HL-60/S4 (cell line): Measurements from ENCODE around the gene LPXN.

ENCODE experiments used
- in situ Hi-C: fragments of 300-500 bp; cut with MboI; formaldehyde crosslinking; loops from 2 replicates; pipeline ENCODE4 v1.14.3; 2022; ENCODE audit warnings: low sequenced_read_pairs

Gene LPXN

DNA sequence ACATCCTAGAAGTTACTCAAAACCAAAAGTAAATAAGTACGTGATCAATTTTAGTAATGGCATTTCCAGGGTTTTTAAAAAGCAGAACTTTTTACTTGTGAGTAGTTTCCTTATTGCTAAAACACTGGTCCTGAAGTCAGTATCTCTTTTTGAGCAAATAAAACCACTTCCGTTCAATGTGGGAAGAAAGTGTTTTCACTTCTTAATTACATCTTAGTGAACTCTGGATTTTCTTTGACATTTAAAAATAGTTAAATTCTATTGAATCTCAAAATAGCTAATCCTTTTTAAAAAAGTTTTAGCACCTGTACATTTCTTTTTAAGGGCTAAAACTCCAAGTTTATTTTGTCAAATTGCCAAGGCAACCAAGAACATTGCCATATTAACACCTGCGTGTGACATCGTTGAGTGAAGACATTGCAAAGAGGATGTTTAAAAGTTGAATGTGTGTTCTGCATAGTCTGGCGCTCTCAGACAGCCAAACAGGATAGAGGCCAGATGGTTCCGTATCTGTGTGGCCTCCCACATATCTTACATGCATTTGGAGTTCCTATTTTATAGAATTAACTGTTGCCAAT lies 50.5 kb downstream of the LPXN start:
- in situ Hi-C loops: no loop called here

DNA sequence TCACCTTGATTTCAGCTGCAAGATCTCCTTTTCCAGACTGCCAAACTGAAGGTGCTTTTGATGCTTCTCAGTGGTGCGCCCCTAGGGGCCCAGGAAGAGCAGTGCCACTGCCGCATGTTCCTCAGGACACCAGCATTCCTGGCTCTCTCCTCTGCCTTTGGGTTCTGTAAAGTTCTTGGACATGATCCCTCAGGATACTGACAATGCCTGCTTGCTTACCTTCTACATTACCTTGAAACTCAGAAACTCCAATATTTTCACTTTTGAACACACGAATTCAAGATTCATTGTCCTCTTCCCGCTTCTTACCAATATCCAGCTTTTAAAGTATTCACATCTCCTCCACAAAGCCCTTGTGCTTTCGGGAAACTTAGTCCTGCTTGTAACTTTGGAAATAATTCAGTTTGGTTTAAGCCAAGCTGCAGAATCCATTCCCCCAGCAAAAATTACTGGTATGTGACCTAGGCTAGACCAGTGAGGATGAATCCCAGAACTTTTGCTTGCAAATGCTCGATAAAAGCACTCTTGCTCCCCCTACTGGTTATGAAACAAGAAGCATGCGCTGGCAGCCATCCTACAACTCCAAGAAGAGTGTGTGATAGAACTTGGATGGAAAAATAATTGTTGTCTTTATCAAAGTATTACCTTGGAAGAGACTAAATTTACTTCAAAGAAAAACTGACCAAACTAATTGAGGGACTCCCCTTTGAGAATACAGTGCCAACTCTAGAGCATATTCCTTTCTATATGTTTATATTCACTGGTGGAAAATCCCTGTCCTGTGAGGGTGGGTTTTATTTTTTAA lies 51.2 kb downstream of the LPXN start:
- in situ Hi-C loops: loop anchor here (25.0 kb wide), 1 partner anchor 937 kb away; the partner anchor contains the start of gene SERPING1

DNA sequence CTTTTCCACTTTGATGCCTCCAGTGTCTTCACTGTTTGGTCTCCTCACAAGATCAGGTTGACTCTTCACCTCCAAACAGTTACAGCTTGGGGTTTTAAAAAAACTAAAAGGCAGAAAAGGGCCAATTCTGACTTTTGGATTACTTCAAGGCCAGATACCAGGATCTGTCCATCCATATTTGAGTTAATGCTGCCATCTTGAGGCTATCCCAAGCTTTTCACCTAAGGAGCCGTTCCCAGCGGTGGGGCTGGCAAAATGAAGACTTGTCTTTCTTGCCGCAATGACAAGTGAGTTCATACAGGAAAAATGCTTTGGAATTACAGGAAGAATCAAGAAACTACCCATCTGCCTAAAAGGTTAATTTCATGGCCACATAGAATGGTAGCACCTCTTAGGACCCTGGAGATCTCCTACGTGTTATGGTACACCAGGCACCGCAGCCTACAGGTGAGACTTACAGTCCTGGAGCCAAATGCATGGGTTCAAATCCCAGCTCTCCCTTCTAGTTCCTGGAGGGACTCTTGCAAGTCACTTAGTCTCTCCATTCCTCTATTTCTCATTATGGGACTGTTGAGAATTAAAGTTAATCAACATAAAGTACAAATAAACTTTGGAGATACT lies 61.8 kb downstream of the LPXN start:
- in situ Hi-C loops: loop anchor here (25.0 kb wide), 1 partner anchor 927 kb away; the partner anchor contains the start of gene SERPING1

DNA sequence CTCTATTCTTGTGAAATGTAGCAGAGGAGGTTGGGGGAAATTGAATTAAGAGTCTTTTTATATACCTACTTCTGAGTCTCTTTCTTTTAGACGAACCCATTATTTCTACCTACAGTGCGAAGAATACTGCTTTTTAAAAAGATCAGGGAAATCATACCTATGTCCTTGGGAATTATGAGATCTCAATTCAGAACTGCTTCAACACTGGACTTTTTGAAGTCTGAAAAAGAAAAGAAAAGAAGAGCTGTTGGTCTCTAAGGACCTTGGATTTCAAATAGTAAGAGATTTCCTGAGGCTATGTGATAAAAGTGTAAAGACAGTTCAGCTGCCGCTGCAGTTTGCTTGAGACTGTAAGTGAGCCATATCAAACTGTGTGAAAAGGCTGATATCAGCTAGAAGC lies 64.0 kb downstream of the LPXN start:
- in situ Hi-C loops: loop anchor here (25.0 kb wide), 1 partner anchor 924 kb away; the partner anchor contains the start of gene SERPING1

DNA sequence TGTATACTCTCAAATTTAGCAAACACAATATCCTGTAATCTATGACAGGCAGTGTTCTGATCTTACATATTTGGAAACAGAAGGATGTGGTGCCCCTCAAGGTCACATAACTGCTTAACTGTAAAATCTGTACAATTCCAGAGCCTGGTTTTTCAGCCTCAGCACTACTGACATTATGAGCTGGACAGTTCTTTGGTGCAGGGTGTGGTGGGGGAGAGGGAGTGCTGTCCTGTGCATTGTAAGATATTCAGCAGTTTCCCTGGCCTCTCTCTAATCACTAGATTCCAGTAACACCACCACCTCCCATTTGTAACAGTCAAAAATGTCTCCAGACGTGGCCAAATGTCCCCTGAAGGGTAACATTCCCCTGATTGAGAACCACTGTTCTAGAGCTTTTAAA lies 65.9 kb downstream of the LPXN start:
- in situ Hi-C loops: loop anchor here (25.0 kb wide), 1 partner anchor 922 kb away; the partner anchor contains the start of gene SERPING1

DNA sequence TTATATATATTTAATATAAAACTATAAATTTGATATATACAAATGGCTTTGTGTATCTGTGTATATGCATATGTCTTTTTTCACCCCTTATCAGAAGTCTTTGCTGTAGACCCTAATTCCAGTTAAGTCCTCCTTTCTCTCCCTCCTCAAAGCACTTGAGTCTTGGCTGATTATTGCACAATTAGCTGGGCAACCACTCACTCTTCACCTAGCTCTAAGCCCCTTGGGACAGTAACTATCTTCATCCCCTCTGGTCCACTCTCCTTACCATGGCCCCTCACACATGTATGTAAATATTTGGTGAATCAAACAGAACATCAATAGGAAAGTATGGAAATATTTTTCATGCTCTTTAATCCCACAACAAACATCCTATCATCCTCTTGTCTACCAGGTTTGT lies 66.8 kb downstream of the LPXN start:
- in situ Hi-C loops: loop anchor here (25.0 kb wide), 1 partner anchor 922 kb away; the partner anchor contains the start of gene SERPING1

DNA sequence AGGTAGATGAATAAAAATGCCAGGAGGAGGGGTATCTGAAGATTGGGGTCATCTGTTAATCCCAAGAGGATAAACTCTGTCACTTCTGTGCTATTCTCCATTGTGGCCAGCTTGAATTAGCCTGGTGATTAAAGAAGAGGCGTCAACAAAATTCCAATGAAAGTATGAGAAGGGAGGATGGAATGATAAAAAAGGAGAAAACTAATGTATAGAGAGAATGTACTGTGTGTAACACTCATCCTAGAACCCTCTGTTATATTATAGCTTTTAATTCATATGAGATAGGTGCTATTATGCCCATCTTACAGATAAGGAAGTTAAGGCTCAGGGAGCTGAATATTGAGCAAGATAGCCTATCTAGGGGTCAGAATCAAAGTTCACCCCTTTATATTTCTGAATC lies 67.7 kb downstream of the LPXN start, which contains the start of gene OR5B21:
Gene OR5B21 (minus strand): TSS at position 101 of the 400 bp plus-strand sequence. CDS start 0 bp downstream, at position 101.
- in situ Hi-C loops: loop anchor here (25.0 kb wide), 1 partner anchor 921 kb away; the partner anchor contains the start of gene SERPING1

DNA sequence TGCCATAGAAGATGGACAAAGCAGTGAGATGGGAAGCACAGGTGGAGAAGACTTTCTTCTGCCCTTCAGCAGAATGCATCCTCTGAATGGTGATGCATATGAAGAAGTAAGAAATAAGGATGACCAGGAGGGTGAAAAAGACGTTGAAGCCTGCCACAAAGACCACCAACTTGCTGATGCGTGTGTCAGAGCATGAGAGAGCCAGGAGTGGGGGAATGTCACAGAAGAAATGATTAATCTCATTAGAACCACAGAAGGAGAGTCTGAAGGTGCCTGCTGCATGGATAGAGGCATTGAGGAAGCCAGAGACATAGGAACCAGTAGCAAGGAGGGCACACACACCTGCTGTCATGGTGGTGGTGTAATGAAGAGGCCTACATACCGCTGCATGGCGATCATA lies 68.3 kb downstream of the LPXN start:
- in situ Hi-C loops: loop anchor here (25.0 kb wide), 1 partner anchor 920 kb away; the partner anchor contains the start of gene SERPING1

DNA sequence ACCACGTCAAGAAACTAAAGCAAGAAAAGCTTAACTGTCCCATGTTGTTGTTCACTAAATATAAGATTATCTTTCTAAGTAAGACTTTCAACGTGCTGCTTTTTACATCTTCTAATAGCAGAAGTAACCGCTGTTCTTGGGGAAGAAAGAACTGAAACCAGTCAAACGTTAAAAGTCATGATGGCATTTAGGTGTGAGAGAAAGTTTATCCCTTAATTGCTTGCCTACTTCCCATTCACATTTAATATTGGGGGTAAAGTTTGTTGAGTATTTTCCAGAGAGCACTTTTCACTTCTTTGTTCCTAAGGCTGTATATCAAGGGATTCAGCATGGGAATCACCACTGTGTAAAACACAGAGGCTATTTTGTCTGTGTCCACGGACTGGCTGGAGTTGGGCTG lies 68.7 kb downstream of the LPXN start:
- in situ Hi-C loops: loop anchor here (25.0 kb wide), 1 partner anchor 920 kb away; the partner anchor contains the start of gene SERPING1

DNA sequence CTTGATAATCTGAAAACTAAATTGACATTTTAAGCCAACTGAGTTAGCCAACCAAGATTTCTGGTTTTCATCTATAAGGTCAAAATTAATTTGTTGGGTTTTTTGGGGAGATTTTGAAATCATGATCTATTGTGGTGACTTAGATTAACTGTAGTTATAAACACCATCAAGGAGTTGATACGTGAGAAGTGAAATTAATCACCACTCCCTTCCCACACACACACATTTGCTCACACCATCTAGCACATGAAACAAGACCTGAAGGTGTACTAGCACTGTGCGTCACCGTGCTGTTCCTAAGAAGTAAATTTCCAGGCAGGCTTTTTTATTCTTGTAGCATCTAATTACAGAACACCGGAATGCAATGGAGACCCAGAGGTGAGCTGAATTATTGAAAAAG lies 69.8 kb downstream of the LPXN start:
- in situ Hi-C loops: loop anchor here (25.0 kb wide), 1 partner anchor 919 kb away; the partner anchor contains the start of gene SERPING1

GRCh38 chr11:58504232-58504631 lies 71.4 kb downstream of the LPXN start:
- in situ Hi-C loops: loop anchor here (25.0 kb wide), 1 partner anchor 917 kb away; the partner anchor contains the start of gene SERPING1

- in situ Hi-C loops: loop anchor here (25.0 kb wide), 1 partner anchor 916 kb away; the partner anchor contains the start of gene SERPING1
Measured at GRCh38 chr11:58503361-58503856, 72.2 kb downstream of the LPXN start.

- in situ Hi-C loops: loop anchor here (25.0 kb wide), 1 partner anchor 915 kb away; the partner anchor contains the start of gene SERPING1
Measured at GRCh38 chr11:58502004-58502403, 73.7 kb downstream of the LPXN start.

GRCh38 chr11:58498464-58498863 lies 77.2 kb downstream of the LPXN start:
- in situ Hi-C loops: no loop called here

DNA sequence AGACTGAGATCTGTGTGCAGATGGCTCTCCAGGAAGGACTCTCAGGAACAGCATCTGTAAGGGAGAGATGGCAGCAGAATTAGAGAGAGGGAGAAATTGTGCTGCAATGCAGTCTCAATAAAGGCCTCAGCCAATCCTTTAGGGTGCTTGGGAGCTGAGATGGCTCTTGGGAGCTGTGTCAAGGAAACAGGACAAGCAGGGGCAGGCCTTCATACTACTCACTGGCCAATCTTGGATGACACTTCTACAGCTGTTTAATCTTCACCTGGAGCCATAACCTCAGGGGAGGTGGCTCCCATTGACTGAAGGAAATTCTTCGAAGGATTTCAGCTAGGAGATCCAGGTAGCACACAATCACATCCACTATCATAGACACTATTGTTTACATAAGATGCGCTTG lies 77.7 kb downstream of the LPXN start:
- in situ Hi-C loops: no loop called here

GRCh38 chr11:58495906-58496305 lies 79.8 kb downstream of the LPXN start:
- in situ Hi-C loops: no loop called here

GRCh38 chr11:58494101-58494500 lies 81.6 kb downstream of the LPXN start:
- in situ Hi-C loops: no loop called here

GRCh38 chr11:58493676-58494075 lies 82.0 kb downstream of the LPXN start:
- in situ Hi-C loops: no loop called here

GRCh38 chr11:58490827-58491226 lies 84.8 kb downstream of the LPXN start:
- in situ Hi-C loops: no loop called here

DNA sequence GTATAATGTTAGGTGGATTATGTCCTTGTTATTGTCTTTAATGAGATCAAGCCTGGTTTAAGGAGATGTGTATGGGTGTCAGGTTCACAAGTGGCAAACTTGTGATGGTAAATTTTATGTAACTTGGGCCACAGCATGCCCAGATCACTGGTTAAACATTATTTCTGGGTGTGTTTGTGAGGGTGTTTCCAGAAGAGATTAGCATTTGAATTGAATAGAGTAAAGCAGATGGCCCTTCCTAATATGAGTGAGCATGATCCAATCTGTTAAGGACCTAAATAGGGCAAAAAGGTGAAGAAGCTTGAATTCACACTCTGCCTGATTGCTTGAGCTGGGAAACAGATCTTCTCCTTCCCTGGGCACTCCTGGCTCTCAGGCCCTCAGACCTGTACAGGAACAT lies 88.5 kb downstream of the LPXN start:
- in situ Hi-C loops: no loop called here

- in situ Hi-C loops: no loop called here
Measured at GRCh38 chr11:58485961-58486360, 89.7 kb downstream of the LPXN start.
